22Rv1 (cell line): Measurements from ENCODE around the gene ANK2.

Experiments used
- ZFX ChIP-seq: fragments of 450-650 bp; IDR thresholded peaks from 2 replicates; pipeline ENCODE4 v1.6.1; 2017; ENCODE audit warnings: antibody characterized with exemption, borderline replicate concordance
- TF ChIP-seq, protein P1 (sequence below): fragments of 450-650 bp; IDR thresholded peaks from 2 replicates; pipeline ENCODE4 v1.5.1; 2017; ENCODE audit warnings: mild to moderate bottlenecking

DNA sequence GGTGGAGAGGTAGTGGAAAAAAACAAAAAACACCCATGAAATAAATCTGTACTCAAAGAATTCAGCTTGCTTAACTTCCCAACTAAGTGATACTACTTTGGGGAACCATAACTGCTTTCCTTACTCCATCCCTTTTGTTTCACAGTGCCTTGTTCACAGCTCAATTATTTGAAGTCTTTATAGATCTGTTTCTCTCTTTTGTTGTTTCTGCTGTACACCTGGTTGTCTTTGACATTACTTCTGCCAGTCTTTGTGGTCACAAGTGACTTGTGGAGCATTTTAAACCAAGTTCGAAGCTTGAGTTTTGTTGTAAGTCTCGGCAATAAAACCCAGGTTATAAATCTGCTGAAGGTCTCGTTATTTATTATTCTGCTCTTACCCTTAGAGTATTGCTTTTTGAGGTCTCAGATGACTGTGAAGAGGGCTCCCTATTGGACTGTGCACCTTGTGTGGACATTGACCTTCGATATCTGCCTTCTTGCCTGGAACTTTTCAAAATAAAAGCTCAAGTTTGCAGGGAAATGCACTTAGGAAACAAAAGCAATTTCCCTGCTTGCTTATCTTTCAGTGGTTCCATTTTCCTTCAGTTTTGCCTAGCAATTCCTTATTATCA is 59.8 kb downstream of the ANK2 start:
- TF ChIP-seq, protein P1, sequence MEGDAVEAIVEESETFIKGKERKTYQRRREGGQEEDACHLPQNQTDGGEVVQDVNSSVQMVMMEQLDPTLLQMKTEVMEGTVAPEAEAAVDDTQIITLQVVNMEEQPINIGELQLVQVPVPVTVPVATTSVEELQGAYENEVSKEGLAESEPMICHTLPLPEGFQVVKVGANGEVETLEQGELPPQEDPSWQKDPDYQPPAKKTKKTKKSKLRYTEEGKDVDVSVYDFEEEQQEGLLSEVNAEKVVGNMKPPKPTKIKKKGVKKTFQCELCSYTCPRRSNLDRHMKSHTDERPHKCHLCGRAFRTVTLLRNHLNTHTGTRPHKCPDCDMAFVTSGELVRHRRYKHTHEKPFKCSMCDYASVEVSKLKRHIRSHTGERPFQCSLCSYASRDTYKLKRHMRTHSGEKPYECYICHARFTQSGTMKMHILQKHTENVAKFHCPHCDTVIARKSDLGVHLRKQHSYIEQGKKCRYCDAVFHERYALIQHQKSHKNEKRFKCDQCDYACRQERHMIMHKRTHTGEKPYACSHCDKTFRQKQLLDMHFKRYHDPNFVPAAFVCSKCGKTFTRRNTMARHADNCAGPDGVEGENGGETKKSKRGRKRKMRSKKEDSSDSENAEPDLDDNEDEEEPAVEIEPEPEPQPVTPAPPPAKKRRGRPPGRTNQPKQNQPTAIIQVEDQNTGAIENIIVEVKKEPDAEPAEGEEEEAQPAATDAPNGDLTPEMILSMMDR, result no peak
- TF ChIP-seq ZFX, result no peak
